Measurements from ENCODE around the gene SELENON.

- no peak for TF ChIP-seq CTCF (IDR thresholded peaks at IDR 0.05)
- TF ChIP-seq POLR2A (IDR thresholded peaks at IDR 0.05), result no peak
Measured at GRCh38 chr1:25816112-25816718, 16.2 kb downstream of the SELENON start.
